Measurements from ENCODE around the gene SUCLG2.
A peak's percentile ranks its signal among the peaks of the same experiment; 100 is the strongest.

The SUCLG2 gene

GRCh38 chr3:67384760-67385397 lies 269.5 kb downstream of the SUCLG2 start:
- peak; percentile 44 for DNase-seq
- in situ Hi-C loops (cut with HindIII; ENCODE audit: low pct_ligation_motif_present, low pct_unique_long_range_greater_than_20kb, low sequenced_read_pairs) = no loop called here

GRCh38 chr3:67384016-67384415 lies 270.4 kb downstream of the SUCLG2 start:
- in situ Hi-C loops (cut with HindIII; ENCODE audit: low pct_ligation_motif_present, low pct_unique_long_range_greater_than_20kb, low sequenced_read_pairs) = no loop called here
- DNase-seq = no peak

- in situ Hi-C loops (cut with HindIII; ENCODE audit: low pct_ligation_motif_present, low pct_unique_long_range_greater_than_20kb, low sequenced_read_pairs) = no loop called here
- no peak for DNase-seq
These were observed 271.0 kb downstream of the SUCLG2 start for GRCh38 chr3:67383379-67383778.

- in situ Hi-C loops (cut with HindIII; ENCODE audit: low pct_ligation_motif_present, low pct_unique_long_range_greater_than_20kb, low sequenced_read_pairs) = no loop called here
- no peak for DNase-seq
These were observed 271.9 kb downstream of the SUCLG2 start for GRCh38 chr3:67382536-67382935.

GRCh38 chr3:67381667-67382272 lies 272.6 kb downstream of the SUCLG2 start:
- in situ Hi-C loops (cut with HindIII; ENCODE audit: low pct_ligation_motif_present, low pct_unique_long_range_greater_than_20kb, low sequenced_read_pairs) = no loop called here
- DNase-seq = peak; percentile 11

GRCh38 chr3:67380118-67380517 lies 274.3 kb downstream of the SUCLG2 start:
- in situ Hi-C loops (cut with HindIII; ENCODE audit: low pct_ligation_motif_present, low pct_unique_long_range_greater_than_20kb, low sequenced_read_pairs) = no loop called here

GRCh38 chr3:67377299-67377698 lies 277.1 kb downstream of the SUCLG2 start:
- in situ Hi-C loops (cut with HindIII; ENCODE audit: low pct_ligation_motif_present, low pct_unique_long_range_greater_than_20kb, low sequenced_read_pairs) = no loop called here

More at GRCh38 chr3:67380118-67380517, 274.3 kb downstream of the SUCLG2 start:
- DNase-seq = no peak

GRCh38 chr3:67376416-67376815 lies 278.0 kb downstream of the SUCLG2 start:
- in situ Hi-C loops (cut with HindIII; ENCODE audit: low pct_ligation_motif_present, low pct_unique_long_range_greater_than_20kb, low sequenced_read_pairs) = no loop called here
- DNase-seq = no peak

More at GRCh38 chr3:67377299-67377698, 277.1 kb downstream of the SUCLG2 start:
- DNase-seq = no peak

- no peak for DNase-seq
- in situ Hi-C loops (cut with HindIII; ENCODE audit: low pct_ligation_motif_present, low pct_unique_long_range_greater_than_20kb, low sequenced_read_pairs) = no loop called here
These were observed 278.4 kb downstream of the SUCLG2 start for GRCh38 chr3:67375976-67376375.

- in situ Hi-C loops (cut with HindIII; ENCODE audit: low pct_ligation_motif_present, low pct_unique_long_range_greater_than_20kb, low sequenced_read_pairs) = no loop called here
- no peak for DNase-seq
These were observed 291.7 kb downstream of the SUCLG2 start for GRCh38 chr3:67362686-67363085.

- in situ Hi-C loops (cut with HindIII; ENCODE audit: low pct_ligation_motif_present, low pct_unique_long_range_greater_than_20kb, low sequenced_read_pairs) = no loop called here
- no peak for DNase-seq
These were observed 292.6 kb downstream of the SUCLG2 start for GRCh38 chr3:67361770-67362169.

- DNase-seq = no peak
- in situ Hi-C loops (cut with HindIII; ENCODE audit: low pct_ligation_motif_present, low pct_unique_long_range_greater_than_20kb, low sequenced_read_pairs) = no loop called here
These were observed 293.1 kb downstream of the SUCLG2 start for GRCh38 chr3:67361323-67361722.

- in situ Hi-C loops (cut with HindIII; ENCODE audit: low pct_ligation_motif_present, low pct_unique_long_range_greater_than_20kb, low sequenced_read_pairs) = no loop called here
- peak; percentile 60 for DNase-seq
These were observed 296.6 kb downstream of the SUCLG2 start for GRCh38 chr3:67357610-67358458.

- in situ Hi-C loops (cut with HindIII; ENCODE audit: low pct_ligation_motif_present, low pct_unique_long_range_greater_than_20kb, low sequenced_read_pairs) = no loop called here
- DNase-seq = peak; percentile 77
These were observed 304.7 kb downstream of the SUCLG2 start for GRCh38 chr3:67349551-67350174.

GRCh38 chr3:67346081-67346480 lies 308.3 kb downstream of the SUCLG2 start:
- no peak for DNase-seq
- in situ Hi-C loops (cut with HindIII; ENCODE audit: low pct_ligation_motif_present, low pct_unique_long_range_greater_than_20kb, low sequenced_read_pairs) = no loop called here

GRCh38 chr3:67335813-67336212 lies 318.6 kb downstream of the SUCLG2 start:
- in situ Hi-C loops (cut with HindIII; ENCODE audit: low pct_ligation_motif_present, low pct_unique_long_range_greater_than_20kb, low sequenced_read_pairs) = no loop called here

GRCh38 chr3:67334588-67334987 lies 319.8 kb downstream of the SUCLG2 start:
- in situ Hi-C loops (cut with HindIII; ENCODE audit: low pct_ligation_motif_present, low pct_unique_long_range_greater_than_20kb, low sequenced_read_pairs) = no loop called here

More at GRCh38 chr3:67335813-67336212, 318.6 kb downstream of the SUCLG2 start:
- peak; percentile 27 for DNase-seq

GRCh38 chr3:67329358-67329757 lies 325.1 kb downstream of the SUCLG2 start:
- in situ Hi-C loops (cut with HindIII; ENCODE audit: low pct_ligation_motif_present, low pct_unique_long_range_greater_than_20kb, low sequenced_read_pairs) = no loop called here
- DNase-seq = no peak

More at GRCh38 chr3:67334588-67334987, 319.8 kb downstream of the SUCLG2 start:
- DNase-seq = no peak

GRCh38 chr3:67327582-67327981 lies 326.8 kb downstream of the SUCLG2 start:
- in situ Hi-C loops (cut with HindIII; ENCODE audit: low pct_ligation_motif_present, low pct_unique_long_range_greater_than_20kb, low sequenced_read_pairs) = no loop called here
- DNase-seq = no peak

Measured in ACHN (cell line).